HG02973 (cell line): Measurements from ENCODE around the gene MRPS26.
"Not testable (repeated sequence)": the region's sequence is repeated elsewhere in the genome, so short reads cannot be mapped to it uniquely, and the experiment has no call there.

Source experiments
- ATAC-seq: cut with Tn5 transposase; IDR thresholded peaks from one replicate; pipeline ENCODE4 v1.9.1; 2021; ENCODE audit warnings: moderate library complexity; ENCODE audit not compliant: unreplicated experiment

Gene MRPS26

DNA sequence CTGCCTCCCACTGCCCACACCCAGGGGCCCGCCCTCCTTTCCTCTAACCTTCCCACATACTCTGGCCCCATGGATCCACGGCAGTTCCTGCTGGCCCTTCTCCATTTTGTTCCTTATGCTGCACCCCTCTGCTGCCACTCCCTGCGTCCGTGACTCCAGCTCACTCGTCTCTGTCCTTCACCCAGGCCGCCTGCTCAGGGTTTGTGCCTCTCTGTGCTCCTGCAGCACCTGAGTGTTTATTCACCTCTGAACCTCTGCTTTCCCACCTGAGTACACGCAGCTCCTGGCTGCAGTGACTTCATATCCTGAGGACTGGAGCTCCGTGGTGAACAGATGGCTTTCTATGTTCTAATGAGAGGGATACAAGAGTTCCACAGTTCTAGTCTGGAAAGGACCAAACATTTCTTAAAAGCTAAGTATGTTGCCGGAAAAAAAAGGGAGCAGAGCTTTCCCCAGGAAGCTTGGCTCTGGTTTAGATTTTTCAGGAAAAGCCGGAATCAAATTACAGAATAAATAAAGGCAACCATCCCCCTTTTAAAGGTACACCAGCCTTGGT, 3.9 kb upstream of the MRPS26 start:
- no peak for ATAC-seq

DNA sequence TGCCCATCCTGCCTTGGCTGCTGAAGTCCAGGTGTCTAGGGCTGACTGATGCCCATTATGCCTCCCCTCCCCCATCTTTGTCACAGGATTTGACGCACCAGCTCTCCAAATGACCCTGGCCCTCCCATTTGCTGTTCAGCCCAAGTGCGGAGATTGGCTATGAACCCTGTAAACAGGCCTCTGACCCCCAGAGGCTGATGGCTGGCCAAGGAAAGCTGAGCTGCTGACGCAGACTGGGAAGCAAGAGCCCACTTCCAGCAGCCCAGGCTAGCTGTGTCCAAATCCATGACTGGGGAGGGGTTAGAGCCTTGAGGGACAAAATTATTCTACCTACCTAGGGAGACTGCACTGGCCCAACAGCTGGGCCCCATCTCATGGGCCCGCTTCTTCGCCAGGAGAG, 3.2 kb upstream of the MRPS26 start:
- no peak for ATAC-seq

- ATAC-seq: no peak
These were observed 2.5 kb upstream of the MRPS26 start, which contains the start of gene GNRH2 for GRCh38 chr20:3043322-3043721. Gene GNRH2 (plus strand): TSS chr20:3043622. CDS start chr20:3044415, 793 bp downstream.

- no peak for ATAC-seq
These were observed 1.4 kb upstream of the MRPS26 start for GRCh38 chr20:3044336-3044965.

GRCh38 chr20:3045042-3045815, 623 bp upstream of the MRPS26 start:
- ATAC-seq: peak; percentile 26

GRCh38 chr20:3046677-3047462, 1.0 kb downstream of the MRPS26 start:
- ATAC-seq: no peak

DNA sequence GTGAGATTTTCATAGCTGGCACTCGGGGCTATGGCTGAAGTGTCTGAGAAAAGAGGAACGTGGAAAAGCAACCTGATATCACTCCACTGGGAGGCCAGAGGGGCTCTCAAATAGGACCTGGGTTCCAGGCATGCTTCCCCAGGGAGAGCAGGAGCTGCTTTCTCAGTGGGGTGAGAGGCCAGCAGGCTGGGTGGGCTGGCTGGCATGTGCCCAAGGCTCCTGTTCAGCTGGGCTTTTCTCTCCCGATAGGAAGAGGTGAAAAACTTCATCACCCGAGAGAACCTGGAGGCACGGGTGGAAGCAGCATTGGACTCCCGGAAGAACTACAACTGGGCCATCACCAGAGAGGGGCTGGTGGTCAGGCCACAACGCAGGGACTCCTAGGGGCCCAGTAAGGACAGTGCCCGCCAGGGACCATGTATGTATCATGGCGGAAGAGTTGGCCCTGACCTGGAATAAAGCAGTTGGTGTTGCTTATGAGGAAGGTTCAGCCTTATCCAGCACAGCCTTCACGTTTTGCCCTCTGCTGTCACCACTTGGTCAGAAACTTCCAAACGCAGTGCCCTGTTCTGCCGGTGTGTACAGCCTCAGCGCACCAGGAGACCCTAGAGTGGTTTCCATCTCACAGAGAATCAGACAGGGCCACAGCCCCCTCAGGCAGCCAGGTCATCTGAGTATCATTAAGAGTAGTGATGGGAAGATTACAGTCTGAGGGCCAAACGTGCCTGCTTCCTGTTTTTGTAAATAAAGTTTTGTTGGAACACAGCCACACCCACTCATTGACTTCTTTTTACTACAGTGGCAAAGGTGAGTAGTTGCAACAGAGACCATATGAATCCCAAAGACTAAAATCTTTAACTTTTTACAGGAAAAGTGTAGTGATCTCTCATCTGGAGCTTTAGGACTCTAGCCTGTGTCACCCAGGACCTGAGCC, 1.9 kb downstream of the MRPS26 start:
- ATAC-seq: no peak

- ATAC-seq: no peak
These were observed 5.7 kb downstream of the MRPS26 start for GRCh38 chr20:3051385-3052019.

GRCh38 chr20:3059489-3059888, 13.6 kb downstream of the MRPS26 start:
- ATAC-seq: no peak

GRCh38 chr20:3064119-3064518, 18.3 kb downstream of the MRPS26 start:
- ATAC-seq: not testable (repeated sequence)

- no peak for ATAC-seq
These were observed 21.5 kb downstream of the MRPS26 start for GRCh38 chr20:3067139-3068014.

GRCh38 chr20:3068075-3068474, 22.2 kb downstream of the MRPS26 start:
- no peak for ATAC-seq

- no peak for ATAC-seq
These were observed 23.4 kb downstream of the MRPS26 start for GRCh38 chr20:3068986-3069900.

DNA sequence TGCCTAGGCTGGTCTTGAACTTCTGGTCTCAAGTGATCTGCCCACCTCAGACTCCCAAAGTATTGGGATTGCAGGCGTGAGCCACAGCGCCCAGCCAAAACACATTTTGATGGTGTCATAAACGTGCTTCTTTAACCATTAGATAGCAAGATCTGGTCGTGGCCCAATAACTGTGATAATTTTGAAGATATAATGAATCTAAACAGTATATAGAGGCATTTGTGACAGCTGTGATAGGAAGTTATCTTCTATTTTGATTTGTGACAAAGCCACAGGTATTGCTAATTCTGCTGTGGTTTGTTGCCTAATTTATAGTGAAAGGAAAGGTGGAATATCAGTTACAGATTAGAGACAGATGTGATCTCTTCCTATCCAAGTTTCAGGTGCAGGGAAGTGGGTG, 24.9 kb downstream of the MRPS26 start:
- no peak for ATAC-seq

- no peak for ATAC-seq
These were observed 25.4 kb downstream of the MRPS26 start for GRCh38 chr20:3071266-3071609.

DNA sequence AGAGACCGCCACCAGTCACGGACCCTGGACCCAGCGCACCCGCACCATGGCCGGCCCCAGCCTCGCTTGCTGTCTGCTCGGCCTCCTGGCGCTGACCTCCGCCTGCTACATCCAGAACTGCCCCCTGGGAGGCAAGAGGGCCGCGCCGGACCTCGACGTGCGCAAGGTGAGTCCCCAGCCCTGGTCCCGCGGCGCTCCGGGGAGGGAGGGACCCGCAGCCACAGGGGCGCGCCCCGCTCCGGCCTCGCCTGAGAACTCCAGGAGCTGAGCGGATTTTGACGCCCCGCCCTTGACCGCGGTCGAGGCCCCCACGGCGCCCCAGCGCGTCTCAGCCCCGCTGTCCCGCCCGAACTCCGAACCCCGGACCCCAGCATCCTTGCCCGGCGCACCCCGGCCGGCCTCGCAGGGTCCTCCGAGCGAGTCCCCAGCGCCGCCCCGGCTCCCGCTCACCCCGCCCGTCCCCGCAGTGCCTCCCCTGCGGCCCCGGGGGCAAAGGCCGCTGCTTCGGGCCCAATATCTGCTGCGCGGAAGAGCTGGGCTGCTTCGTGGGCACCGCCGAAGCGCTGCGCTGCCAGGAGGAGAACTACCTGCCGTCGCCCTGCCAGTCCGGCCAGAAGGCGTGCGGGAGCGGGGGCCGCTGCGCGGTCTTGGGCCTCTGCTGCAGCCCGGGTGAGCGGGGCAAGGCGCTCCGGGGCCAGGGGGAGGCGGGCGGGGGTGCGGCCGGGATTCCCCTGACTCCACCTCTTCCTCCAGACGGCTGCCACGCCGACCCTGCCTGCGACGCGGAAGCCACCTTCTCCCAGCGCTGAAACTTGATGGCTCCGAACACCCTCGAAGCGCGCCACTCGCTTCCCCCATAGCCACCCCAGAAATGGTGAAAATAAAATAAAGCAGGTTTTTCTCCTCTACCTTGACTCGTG, 26.0 kb downstream of the MRPS26 start, which contains the start of gene OXT:
TSS of gene OXT (plus strand) at position 11 of the 920 bp plus-strand sequence. CDS start at position 47, 36 bp downstream.
- ATAC-seq: no peak
